ENCODE results near the gene NAXE.

Gene NAXE

GRCh38 chr1:156555715-156556114, 35.9 kb upstream of the NAXE start:
- TF ChIP-seq CTCF (IDR thresholded peaks at IDR 0.05) (no peak), ZFX (IDR thresholded peaks at IDR 0.05; ENCODE audit: borderline replicate concordance) (no peak)
- no peak overlapping the region; the same call in 1 of the 2 replicates for H3K27ac ChIP-seq

- no peak overlapping the region; the same call in 1 of the 2 replicates for H3K27ac ChIP-seq
- TF ChIP-seq CTCF (IDR thresholded peaks at IDR 0.05): no peak
- no peak for TF ChIP-seq ZFX (IDR thresholded peaks at IDR 0.05; ENCODE audit: borderline replicate concordance)
Observed at GRCh38 chr1:156556354-156556753, 35.2 kb upstream of the NAXE start.

- peak overlapping the region; percentile 43 for H3K27ac ChIP-seq
- TF ChIP-seq ZFX (IDR thresholded peaks at IDR 0.05; ENCODE audit: borderline replicate concordance): no peak
Observed at GRCh38 chr1:156559086-156559796, 32.3 kb upstream of the NAXE start.

GRCh38 chr1:156559797-156560385, 31.7 kb upstream of the NAXE start:
- H3K27ac ChIP-seq: peak overlapping the region; percentile 43
- TF ChIP-seq CTCF (IDR thresholded peaks at IDR 0.05): no peak
- TF ChIP-seq ZFX (IDR thresholded peaks at IDR 0.05; ENCODE audit: borderline replicate concordance): no peak

- H3K27ac ChIP-seq: peak overlapping the region; percentile 43
- no peak for TF ChIP-seq CTCF (IDR thresholded peaks at IDR 0.05)
- no peak for TF ChIP-seq ZFX (IDR thresholded peaks at IDR 0.05; ENCODE audit: borderline replicate concordance)
Observed at GRCh38 chr1:156560585-156561163, 30.9 kb upstream of the NAXE start.

GRCh38 chr1:156565519-156565918, 26.1 kb upstream of the NAXE start:
- H3K27ac ChIP-seq: no peak overlapping the region
- TF ChIP-seq CTCF (IDR thresholded peaks at IDR 0.05) (no peak), ZFX (IDR thresholded peaks at IDR 0.05; ENCODE audit: borderline replicate concordance) (no peak)

- TF ChIP-seq ZFX (IDR thresholded peaks at IDR 0.05; ENCODE audit: borderline replicate concordance) (no peak), CTCF (IDR thresholded peaks at IDR 0.05) (no peak)
- no peak overlapping the region for H3K27ac ChIP-seq
Observed at GRCh38 chr1:156566436-156566835, 25.1 kb upstream of the NAXE start.

Data from 22Rv1 (cell line).